Measurements from ENCODE around the gene DLG4.

Gene DLG4

DNA sequence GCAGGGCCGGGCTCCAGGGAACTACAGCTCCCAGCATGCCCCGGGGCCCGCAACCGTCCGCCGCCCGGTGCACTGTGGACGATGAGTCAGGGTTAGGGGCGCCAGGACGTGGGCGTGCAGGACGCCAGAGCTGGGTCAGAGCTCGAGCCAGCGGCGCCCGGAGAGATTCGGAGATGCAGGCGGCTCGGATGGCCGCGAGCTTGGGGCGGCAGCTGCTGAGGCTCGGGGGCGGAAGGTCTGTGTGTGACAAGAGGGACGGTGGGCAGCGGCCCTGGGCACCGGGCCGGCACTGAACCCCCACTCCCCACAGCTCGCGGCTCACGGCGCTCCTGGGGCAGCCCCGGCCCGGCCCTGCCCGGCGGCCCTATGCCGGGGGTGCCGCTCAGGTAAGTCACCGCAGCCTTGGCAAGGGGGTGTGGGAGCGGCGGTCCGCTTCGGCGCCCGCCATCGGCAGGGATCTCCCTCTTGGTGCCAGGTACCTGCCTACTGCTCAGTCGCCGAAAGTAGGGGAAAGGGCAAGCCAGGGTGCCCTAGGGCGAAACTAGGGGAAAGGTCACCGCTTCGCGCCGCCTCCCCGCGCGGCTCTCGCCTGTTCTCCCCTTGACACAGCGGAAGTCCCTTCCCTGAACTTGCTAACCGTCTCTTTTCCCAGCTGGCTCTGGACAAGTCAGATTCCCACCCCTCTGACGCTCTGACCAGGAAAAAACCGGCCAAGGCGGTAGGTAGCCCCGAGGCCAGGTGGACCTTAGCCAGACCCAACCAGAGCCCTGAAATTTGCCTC lies at the start of gene DLG4, which contains the start of gene ACADVL:
DLG4 (minus strand) TSS at position 25 of the 781 bp plus-strand sequence.
ACADVL (plus strand) TSS at position 127 of the 781 bp plus-strand sequence; CDS start at position 174, 47 bp downstream.
- no peaks in the 10 kb centered on the region for H3K27me3 ChIP-seq (ENCODE audit: insufficient read depth, low read length)
- H3K4me1 ChIP-seq (ENCODE audit: insufficient read depth, low read length, severe bottlenecking) = peaks cover 27% of the 10 kb centered on the region
- H3K27ac ChIP-seq (ENCODE audit: low read depth, low read length, poor library complexity, severe bottlenecking) = peak within 1 kb of the TSS; percentile 78
- H4K20me1 ChIP-seq (ENCODE audit: insufficient read depth, low read length) = no peaks in the 10 kb centered on the region
- peaks cover 36% of the 10 kb centered on the region for H3K36me3 ChIP-seq (ENCODE audit: insufficient read depth, low read length)
- TF ChIP-seq EZH2 (IDR thresholded peaks at IDR 0.05; ENCODE audit: borderline replicate concordance, low read length) = no peak
- TF ChIP-seq, protein P1, sequence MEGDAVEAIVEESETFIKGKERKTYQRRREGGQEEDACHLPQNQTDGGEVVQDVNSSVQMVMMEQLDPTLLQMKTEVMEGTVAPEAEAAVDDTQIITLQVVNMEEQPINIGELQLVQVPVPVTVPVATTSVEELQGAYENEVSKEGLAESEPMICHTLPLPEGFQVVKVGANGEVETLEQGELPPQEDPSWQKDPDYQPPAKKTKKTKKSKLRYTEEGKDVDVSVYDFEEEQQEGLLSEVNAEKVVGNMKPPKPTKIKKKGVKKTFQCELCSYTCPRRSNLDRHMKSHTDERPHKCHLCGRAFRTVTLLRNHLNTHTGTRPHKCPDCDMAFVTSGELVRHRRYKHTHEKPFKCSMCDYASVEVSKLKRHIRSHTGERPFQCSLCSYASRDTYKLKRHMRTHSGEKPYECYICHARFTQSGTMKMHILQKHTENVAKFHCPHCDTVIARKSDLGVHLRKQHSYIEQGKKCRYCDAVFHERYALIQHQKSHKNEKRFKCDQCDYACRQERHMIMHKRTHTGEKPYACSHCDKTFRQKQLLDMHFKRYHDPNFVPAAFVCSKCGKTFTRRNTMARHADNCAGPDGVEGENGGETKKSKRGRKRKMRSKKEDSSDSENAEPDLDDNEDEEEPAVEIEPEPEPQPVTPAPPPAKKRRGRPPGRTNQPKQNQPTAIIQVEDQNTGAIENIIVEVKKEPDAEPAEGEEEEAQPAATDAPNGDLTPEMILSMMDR (IDR thresholded peaks at IDR 0.05; ENCODE audit: low read length) = no peak
- H3K9me2 ChIP-seq (ENCODE audit: low read depth, low read length) = no peaks in the 10 kb centered on the region
- no peak within 1 kb of the TSS for H2AFZ ChIP-seq (ENCODE audit: low read length)
- H3K79me2 ChIP-seq (ENCODE audit: insufficient read depth, low read length) = no peaks in the 10 kb centered on the region
- H3K4me2 ChIP-seq (ENCODE audit: low read length) = peak within 1 kb of the TSS; percentile 97
- no peaks in the 10 kb centered on the region for H3F3A ChIP-seq (ENCODE audit: insufficient read depth, low read length)
- H3K4me3 ChIP-seq (ENCODE audit: low read depth, low read length, poor library complexity, severe bottlenecking) = peak within 1 kb of the TSS; percentile 83
- peak within 1 kb of the TSS; percentile 87 for H3K9ac ChIP-seq (ENCODE audit: low read length)
- no peaks in the 10 kb centered on the region for H3K9me3 ChIP-seq (ENCODE audit: low read length)

DNA sequence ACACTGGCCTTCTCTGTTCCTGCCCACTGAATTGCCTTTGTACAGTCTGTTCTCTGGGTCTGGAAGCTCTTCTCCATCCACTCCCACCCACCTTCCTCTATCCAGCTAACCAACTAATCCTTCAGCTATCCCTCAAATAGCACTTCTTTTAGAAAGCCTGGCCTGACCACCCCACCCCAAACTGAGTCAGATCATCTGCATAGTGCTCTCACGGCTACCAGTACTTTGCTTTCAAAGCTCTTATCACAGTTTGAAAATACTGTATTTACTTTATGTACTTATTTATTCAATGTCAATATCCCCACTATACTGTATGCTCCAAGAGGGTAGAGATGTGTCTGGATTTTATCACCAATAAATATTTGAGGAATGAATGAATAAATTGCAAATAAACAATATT lies 47.1 kb upstream of the DLG4 start:
- no peaks in the 10 kb centered on the region for H3F3A ChIP-seq (ENCODE audit: insufficient read depth, low read length)
- no peak overlapping the region for H3K27ac ChIP-seq (ENCODE audit: low read depth, low read length, poor library complexity, severe bottlenecking)

DNA sequence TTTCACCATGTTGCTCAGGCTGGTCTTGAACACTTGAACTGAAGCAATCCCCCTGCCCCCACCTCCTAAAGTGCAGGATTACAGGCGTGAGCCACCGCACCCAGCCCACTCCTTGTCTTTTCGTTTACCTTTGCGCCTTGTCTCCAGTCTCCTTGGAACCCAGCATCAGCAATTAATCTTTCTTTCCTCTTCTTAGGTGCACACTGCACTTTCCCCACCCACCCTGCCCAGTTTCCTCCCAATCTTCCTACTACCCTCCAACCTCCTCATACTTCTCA lies 44.1 kb upstream of the DLG4 start:
- Histone ChIP-seq H3K4me3 (ENCODE audit: low read depth, low read length, poor library complexity, severe bottlenecking) (no peak overlapping the region), H3K27ac (ENCODE audit: low read depth, low read length, poor library complexity, severe bottlenecking) (no peak overlapping the region), H3K36me3 (ENCODE audit: insufficient read depth, low read length) (peaks cover 10% of the 10 kb centered on the region), H3K79me2 (ENCODE audit: insufficient read depth, low read length) (no peaks in the 10 kb centered on the region), H2AFZ (ENCODE audit: low read length) (no peak overlapping the region), H3K9ac (ENCODE audit: low read length) (no peak overlapping the region), H3K9me2 (ENCODE audit: low read depth, low read length) (no peaks in the 10 kb centered on the region), H3K9me3 (ENCODE audit: low read length) (no peaks in the 10 kb centered on the region), H3F3A (ENCODE audit: insufficient read depth, low read length) (no peaks in the 10 kb centered on the region), H3K27me3 (ENCODE audit: insufficient read depth, low read length) (peaks cover 7% of the 10 kb centered on the region; the same call in 1 of the 2 replicates), H3K4me2 (ENCODE audit: low read length) (no peak overlapping the region), H4K20me1 (ENCODE audit: insufficient read depth, low read length) (no peaks in the 10 kb centered on the region), H3K4me1 (ENCODE audit: insufficient read depth, low read length, severe bottlenecking) (peaks cover 17% of the 10 kb centered on the region)
- TF ChIP-seq, protein P1 (IDR thresholded peaks at IDR 0.05; ENCODE audit: low read length) = no peak
- no peak for TF ChIP-seq EZH2 (IDR thresholded peaks at IDR 0.05; ENCODE audit: borderline replicate concordance, low read length)

More for the DNA sequence above, 47.1 kb upstream of the DLG4 start:
- TF ChIP-seq, protein P1 (IDR thresholded peaks at IDR 0.05; ENCODE audit: low read length) = no peak
- TF ChIP-seq EZH2 (IDR thresholded peaks at IDR 0.05; ENCODE audit: borderline replicate concordance, low read length) = no peak
- Histone ChIP-seq H3K9me3 (ENCODE audit: low read length) (no peaks in the 10 kb centered on the region), H3K79me2 (ENCODE audit: insufficient read depth, low read length) (no peaks in the 10 kb centered on the region), H3K27me3 (ENCODE audit: insufficient read depth, low read length) (peaks cover 6% of the 10 kb centered on the region; the same call in 1 of the 2 replicates), H3K36me3 (ENCODE audit: insufficient read depth, low read length) (no peaks in the 10 kb centered on the region), H2AFZ (ENCODE audit: low read length) (no peak overlapping the region), H3K4me1 (ENCODE audit: insufficient read depth, low read length, severe bottlenecking) (peaks cover 7% of the 10 kb centered on the region), H3K9ac (ENCODE audit: low read length) (no peak overlapping the region), H3K4me3 (ENCODE audit: low read depth, low read length, poor library complexity, severe bottlenecking) (no peak overlapping the region), H3K4me2 (ENCODE audit: low read length) (no peak overlapping the region), H4K20me1 (ENCODE audit: insufficient read depth, low read length) (no peaks in the 10 kb centered on the region), H3K9me2 (ENCODE audit: low read depth, low read length) (no peaks in the 10 kb centered on the region)

All from OCI-LY1 (cell line).